H1 (cell line): ENCODE data around the gene OOEP. TPM values are rescaled to one million over a fixed set of nuclear protein-coding genes. Genes with fewer than 3 reads are reported as not detected.

Experiments
- CTCF ChIA-PET: fragments of 300-600 bp; sonication (Branson Sonifier 250); formaldehyde crosslinking; loops from one replicate; lab custom pipeline; 2021; ENCODE audit not compliant: partially characterized antibody; lab: Charles Lee
- POLR2A ChIA-PET: fragments of 300-600 bp; sonication (Branson Sonifier 250); formaldehyde crosslinking; loops from one replicate; lab custom pipeline; 2021; ENCODE audit warnings: inconsistent platforms; ENCODE audit not compliant: partially characterized antibody; lab: Charles Lee
- DNase-seq, 2 experiments: peaks; one replicate each; pipeline versions ENCODE4 v3.0.0 to v3.0.0-alpha.2; 2010 to 2022; ENCODE audit warnings: low spot score in 2 of 2, low read depth in 1 of 2, mixed read lengths in 1 of 2
- FAIRE-seq: peaks from 2 replicates; lab custom pipeline; 2011; peaks lifted over from hg19 to GRCh38; lab: Jason Lieb, UNC
- H2AFZ ChIP-seq: 2 replicates; pipeline ENCODE4 v1.8.1; 2012; ENCODE audit warnings: low read length, inconsistent platforms
- H2AK5ac ChIP-seq: 2 replicates; pipeline ENCODE4 v1.6.1; 2013; ENCODE audit warnings: low read depth, low read length
- H2BK120ac ChIP-seq: replicated peaks from 2 replicates; pipeline ENCODE3; 2013; ENCODE audit warnings: low read depth, low read length, inconsistent platforms
- H2BK12ac ChIP-seq: 2 replicates; pipeline ENCODE4 v1.6.1; 2013; ENCODE audit warnings: low read depth, low read length
- H2BK15ac ChIP-seq: 2 replicates; pipeline ENCODE4 v1.6.1; 2013; ENCODE audit warnings: low read length
- H2BK20ac ChIP-seq: 2 replicates; pipeline ENCODE4 v1.6.1; 2013; ENCODE audit warnings: low read length
- H2BK5ac ChIP-seq: 2 replicates; pipeline ENCODE4 v1.6.1; 2013; ENCODE audit warnings: low read depth, low read length
- H3K14ac ChIP-seq: 2 replicates; pipeline ENCODE4 v1.6.1; 2013; ENCODE audit warnings: inconsistent platforms; ENCODE audit not compliant: insufficient read length
- H3K18ac ChIP-seq: 2 replicates; pipeline ENCODE4 v1.6.1; 2013; ENCODE audit warnings: low read length; ENCODE audit errors: extremely low read depth
- H3K23ac ChIP-seq: 2 replicates; pipeline ENCODE4 v1.6.1; 2013; ENCODE audit warnings: inconsistent platforms; ENCODE audit not compliant: insufficient read length
- H3K23me2 ChIP-seq: 2 replicates; pipeline ENCODE4 v1.6.1; 2013; ENCODE audit warnings: low read depth, low read length
- H3K27ac ChIP-seq: 2 replicates; pipeline ENCODE4 v1.6.1; 2011; ENCODE audit warnings: low read depth, low read length, inconsistent platforms
- H3K27me3 ChIP-seq, 4 experiments: replicated peaks in 1 of 4; 1 replicate in 1 of 4; 2 replicates in 3 of 4; pipeline versions ENCODE4 v1.6.1 to v1.8.1; 2011 to 2013; ENCODE audit warnings: low read length in 3 of 4, mild to moderate bottlenecking in 3 of 4, inconsistent platforms in 2 of 4, mixed read lengths in 2 of 4, moderate library complexity in 1 of 4; ENCODE audit not compliant: control insufficient read depth in 3 of 4, insufficient read depth in 3 of 4; ENCODE audit errors: extremely low read depth in 1 of 4
- H3K36me3 ChIP-seq, 4 experiments: 2 replicates each; pipeline versions ENCODE4 v1.6.1 to v1.8.1; 2011 to 2013; ENCODE audit warnings: mild to moderate bottlenecking in 4 of 4, low read length in 3 of 4, moderate library complexity in 2 of 4, control low read depth in 1 of 4, inconsistent platforms in 1 of 4; ENCODE audit not compliant: insufficient read depth in 4 of 4, control insufficient read depth in 2 of 4
- H3K4ac ChIP-seq: replicated peaks from 2 replicates; pipeline ENCODE3; 2013; ENCODE audit warnings: low read length, low read depth, mixed read lengths, inconsistent platforms; ENCODE audit not compliant: insufficient read length
- H3K4me1 ChIP-seq, 4 experiments: replicated peaks in 1 of 4; 1 replicate in 1 of 4; 2 replicates in 3 of 4; pipeline versions ENCODE4 v1.6.1 to v1.8.1; 2011 to 2013; ENCODE audit warnings: low read length in 3 of 4, inconsistent platforms in 2 of 4, mixed read lengths in 1 of 4; ENCODE audit not compliant: insufficient read depth in 4 of 4, control insufficient read depth in 3 of 4
- H3K4me2 ChIP-seq, 2 experiments: 2 replicates each; pipeline versions ENCODE4 v1.6.1 to v1.8.1; 2011 to 2013; ENCODE audit warnings: low read depth in 2 of 2, low read length in 2 of 2, control low read depth in 1 of 2, inconsistent platforms in 1 of 2, mild to moderate bottlenecking in 1 of 2; ENCODE audit not compliant: insufficient read depth in 1 of 2
- H3K4me3 ChIP-seq, 4 experiments: fragments of 200-600, 300-600 bp in 1 of 4; sonication (generic), shearing (Covaris generic), sonication (Bioruptor Twin) in 1 of 4; 2 replicates each; pipeline versions ENCODE4 v1.5.1 to v1.8.1; 2011 to 2016; ENCODE audit warnings: low read length in 4 of 4, low read depth in 3 of 4, control low read depth in 2 of 4, inconsistent platforms in 2 of 4, mild to moderate bottlenecking in 2 of 4, mixed read lengths in 1 of 4, moderate library complexity in 1 of 4; ENCODE audit not compliant: insufficient read depth in 2 of 4; ENCODE audit errors: extremely low read depth in 1 of 4
- H3K56ac ChIP-seq: replicated peaks from 2 replicates; pipeline ENCODE3; 2013; ENCODE audit warnings: low read depth, mild to moderate bottlenecking, mixed read lengths, low read length, inconsistent platforms; ENCODE audit not compliant: insufficient read length
- H3K79me1 ChIP-seq: 2 replicates; pipeline ENCODE4 v1.6.1; 2013; ENCODE audit warnings: low read depth, low read length, control low read depth
- H3K79me2 ChIP-seq, 2 experiments: 2 replicates each; pipeline versions ENCODE4 v1.6.1 to v1.8.1; 2012 to 2013; ENCODE audit warnings: low read length in 2 of 2, mild to moderate bottlenecking in 2 of 2, inconsistent platforms in 1 of 2; ENCODE audit not compliant: insufficient read depth in 2 of 2, control insufficient read depth in 1 of 2
- H3K9ac ChIP-seq, 4 experiments: replicated peaks in 1 of 4; 1 replicate in 1 of 4; 2 replicates in 3 of 4; pipeline versions ENCODE4 v1.6.1 to v1.8.1; 2011 to 2013; ENCODE audit warnings: low read depth in 3 of 4, low read length in 3 of 4, control low read depth in 2 of 4, mild to moderate bottlenecking in 2 of 4, moderate library complexity in 2 of 4, inconsistent platforms in 1 of 4; ENCODE audit errors: extremely low read depth in 1 of 4
- H3K9me3 ChIP-seq, 2 experiments: 2 replicates each; pipeline versions ENCODE4 v1.6.1 to v1.8.1; 2012 to 2013; ENCODE audit warnings: mild to moderate bottlenecking in 2 of 2, moderate library complexity in 2 of 2, control low read depth in 1 of 2, inconsistent platforms in 1 of 2, low read depth in 1 of 2, low read length in 1 of 2, mixed read lengths in 1 of 2; ENCODE audit not compliant: insufficient read depth in 2 of 2
- H4K20me1 ChIP-seq, 2 experiments: replicated peaks in 1 of 2; 2 replicates each; pipeline versions ENCODE3 to v1.8.1; 2011 to 2013; ENCODE audit warnings: inconsistent platforms in 2 of 2, low read length in 2 of 2, mild to moderate bottlenecking in 1 of 2; ENCODE audit not compliant: insufficient read depth in 2 of 2, control insufficient read depth in 1 of 2
- H4K5ac ChIP-seq: 2 replicates; pipeline ENCODE4 v1.6.1; 2013; ENCODE audit warnings: low read length, low read depth, mixed read lengths, inconsistent platforms; ENCODE audit not compliant: insufficient read length
- H4K8ac ChIP-seq: 2 replicates; pipeline ENCODE4 v1.8.0; 2013; ENCODE audit warnings: mild to moderate bottlenecking, moderate library complexity, low read length, inconsistent platforms; ENCODE audit not compliant: insufficient read depth; ENCODE audit errors: extremely low read depth
- H4K91ac ChIP-seq: replicated peaks from 2 replicates; pipeline ENCODE3; 2013; ENCODE audit warnings: low read length, mixed read lengths, inconsistent platforms; ENCODE audit not compliant: insufficient read length
- WGBS, 2 experiments: shearing (Covaris generic) in 1 of 2; methylation state at CpG; one replicate each; pipeline versions ENCODE4 v1.1.6 to v1.1.7; 2013 to 2015; ENCODE audit warnings: low lambda C conversion rate in 2 of 2, mixed read lengths in 2 of 2, inconsistent platforms in 1 of 2, low coverage in 1 of 2, missing lambda C conversion rate in 1 of 2; ENCODE audit not compliant: insufficient replicate concordance in 2 of 2, insufficient coverage in 1 of 2, insufficient read length in 1 of 2; ENCODE audit errors: extremely low coverage in 1 of 2, missing lambda C conversion rate in 1 of 2; 5-methylcytosine and 5-hydroxymethylcytosine counted together
- polyA plus RNA-seq, 7 experiments: library from polyadenylated mRNA; depleted of rRNA in 3 of 7; stranded (reverse) in 5 of 7; unstranded in 2 of 7; fragments of >200 nt in 5 of 7; fragments of 200-250 nt in 2 of 7; gene quantifications; 1 replicate in 5 of 7; 2 replicates in 1 of 7; 4 replicates in 1 of 7; pipeline versions ENCODE4 v1.2.1 to v1.2.3, GENCODE V29; 2011 to 2013; ENCODE audit warnings: missing spikeins in 2 of 7, mixed read lengths in 2 of 7
- total RNA-seq: library from RNA; stranded (reverse); fragmentation: NEBNext Ultra II Directional; extraction: Animal tissue kit (Norgen Biotek cat#: 25700); gene quantifications from 2 replicates; pipeline ENCODE4 v1.2.1, GENCODE V29; 2021

Gene OOEP
- total and polyA plus RNA-seq, 2 of the 8 experiments (the other 6 are each of a cell fraction or from before 2014, with no cell fraction given), result 0.20 to 0.41 TPM

- Histone ChIP-seq H2BK120ac (no peak overlapping the region), H3K18ac (no peak overlapping the region), H2BK20ac (no peak overlapping the region), H3K14ac (no peak overlapping the region), H2AFZ (no peak overlapping the region), H3K23me2 (no peaks in the 10 kb centered on the region), H2BK12ac (0 out of 2 replicates have a peak overlapping the region, but pooled peaks have one; percentile 9), H3K27ac (no peak overlapping the region), H3K9me3 (no peaks in the 10 kb centered on the region), H3K4me1 (no peaks in the 10 kb centered on the region), H3K79me1 (no peaks in the 10 kb centered on the region), H3K79me2 (no peaks in the 10 kb centered on the region), H2BK5ac (no peak overlapping the region), H3K23ac (no peak overlapping the region), H4K8ac (no peak overlapping the region; the same call in 1 of the 2 replicates), H4K91ac (no peak overlapping the region), H2AK5ac (no peak overlapping the region), H3K4me3 (no peak overlapping the region), H3K4ac (no peak overlapping the region), H2BK15ac (no peak overlapping the region), H3K9ac (no peak overlapping the region), H3K56ac (no peak overlapping the region), H3K36me3 (no peaks in the 10 kb centered on the region), H4K20me1 (no peaks in the 10 kb centered on the region), H3K27me3 (no peaks in the 10 kb centered on the region), H3K4me2 (no peak overlapping the region), H4K5ac (no peak overlapping the region)
- 95% methylated on average over 6 of the region's 6 CpGs; no CpG with 5 or more reads in 1 of the 2 experiments for WGBS, 2 experiments
- ChIA-PET POLR2A (no interaction called here), CTCF (no interaction called here)
- DNase-seq, result no peak
- FAIRE-seq, result no peak
Observed at GRCh38 chr6:73382462-73383113, 12.9 kb upstream of the OOEP start.
